Upper lobe of left lung (tissue), 6 donors: ENCODE results near the gene STYK1. TPM values are rescaled to one million over a fixed set of nuclear protein-coding genes. Genes with fewer than 3 reads are reported as not detected.

Experiments
- ATAC-seq, 2 donors: fragments of 200-7000 bp; cut with Tn5 transposase; one replicate each; pipeline ENCODE4 v1.9.1; 2022; ENCODE audit warnings: mild to moderate bottlenecking in 2 of 2, moderate library complexity in 2 of 2; ENCODE audit not compliant: low FRiP score in 2 of 2
- DNase-seq, 2 donors: peaks; one replicate each; pipeline ENCODE4 v3.0.0-alpha.2; 2019 to 2020
- H3K27ac ChIP-seq, 4 donors: fragments of 200-600 bp; sonication (generic); one replicate each; pipeline ENCODE4 v1.5.1; 2016 to 2019
- H3K27me3 ChIP-seq, 4 donors: fragments of 200-600 bp; sonication (generic); one replicate each; pipeline ENCODE4 v1.5.1; 2017 to 2019
- H3K36me3 ChIP-seq, 4 donors: fragments of 200-600 bp; sonication (generic); one replicate each; pipeline ENCODE4 v1.5.1; 2016 to 2019
- H3K4me1 ChIP-seq, 4 donors: fragments of 200-600 bp; sonication (generic); one replicate each; pipeline ENCODE4 v1.5.1; 2018 to 2019
- H3K4me3 ChIP-seq, 4 donors: fragments of 200-600 bp; sonication (generic); one replicate each; pipeline ENCODE4 v1.5.1; 2017 to 2019; ENCODE audit warnings: mild to moderate bottlenecking in 2 of 4, moderate library complexity in 1 of 4
- H3K9me3 ChIP-seq, 4 donors: fragments of 200-600 bp; sonication (generic); one replicate each; pipeline ENCODE4 v1.5.1; 2018 to 2019
- EP300 ChIP-seq, 4 donors: sonication (generic); formaldehyde crosslinking; IDR thresholded peaks; one replicate each; pipeline ENCODE4 v1.5.1; 2017; ENCODE audit warnings: antibody characterized with exemption in 4 of 4, control low read depth in 2 of 4
- POLR2A ChIP-seq, 4 donors: fragments of 450-650 bp; IDR thresholded peaks; one replicate each; pipeline ENCODE4 v1.5.1; 2016 to 2017; ENCODE audit warnings: antibody characterized with exemption in 4 of 4, mild to moderate bottlenecking in 2 of 4
- POLR2AphosphoS5 ChIP-seq, 2 donors: sonication (generic); formaldehyde crosslinking; IDR thresholded peaks; one replicate each; pipeline ENCODE4 v1.5.1; 2017; ENCODE audit warnings: antibody characterized with exemption in 2 of 2
- WGBS, 2 donors: methylation state at CpG; one replicate each; pipeline ENCODE4 v1.1.5; 2017 to 2018; 5-methylcytosine and 5-hydroxymethylcytosine counted together
- total RNA-seq, 6 donors: library from RNA; depleted of rRNA in 4 of 6; stranded (reverse); fragments of >200 nt in 4 of 6; gene quantifications; one replicate each; pipeline versions ENCODE4 v1.1.0 to v1.2.1, GENCODE V29; 2016 to 2021
- TF ChIP-seq, protein P1 (sequence below), 6 experiments: fragments of 450-650 bp in 4 of 6; fragments of 200-600 bp in 2 of 6; sonication (generic) in 2 of 6; IDR thresholded peaks; one replicate each; pipeline ENCODE4 v1.5.1; 2016 to 2019; ENCODE audit warnings: antibody characterized with exemption in 6 of 6
- donor health status: DM: no; HTN: no; CAD: no; lungs with moderate emphysema.
- donor health status: DM: no; HTN: yes; CAD: no; lungs with severe emphysema.

Gene STYK1
- total RNA-seq, 6 donors from 2014 or later, result 0.30 to 21.9 (median 1.1) TPM

DNA sequence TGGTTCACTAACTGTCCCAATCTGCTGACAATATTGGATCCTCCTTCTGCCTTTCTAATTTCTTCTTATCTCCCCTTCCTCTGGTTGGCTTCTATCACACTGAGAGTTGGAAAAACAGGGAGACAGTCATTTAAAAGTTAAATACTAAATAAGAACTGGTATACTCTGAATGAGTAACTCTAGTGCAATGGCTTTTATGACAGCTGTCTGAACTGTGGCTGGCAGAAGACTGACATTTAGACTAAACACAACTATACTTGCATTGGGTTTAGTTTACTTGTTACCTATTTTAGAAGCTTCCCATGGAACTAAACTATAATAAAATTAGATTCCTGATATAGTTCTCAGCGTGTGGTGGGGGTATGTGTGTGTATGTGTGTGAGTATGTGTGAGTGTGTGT is 52.6 kb downstream of the STYK1 start:
- WGBS, 2 donors, result 69 to 82% methylated on average over 1 of the region's 1 CpG
- no peak for TF ChIP-seq POLR2A (IDR thresholded peaks at IDR 0.05)
- no peak for TF ChIP-seq POLR2AphosphoS5 (IDR thresholded peaks at IDR 0.05)
- no peak for TF ChIP-seq EP300 (IDR thresholded peaks at IDR 0.05)
- TF ChIP-seq, protein P1, sequence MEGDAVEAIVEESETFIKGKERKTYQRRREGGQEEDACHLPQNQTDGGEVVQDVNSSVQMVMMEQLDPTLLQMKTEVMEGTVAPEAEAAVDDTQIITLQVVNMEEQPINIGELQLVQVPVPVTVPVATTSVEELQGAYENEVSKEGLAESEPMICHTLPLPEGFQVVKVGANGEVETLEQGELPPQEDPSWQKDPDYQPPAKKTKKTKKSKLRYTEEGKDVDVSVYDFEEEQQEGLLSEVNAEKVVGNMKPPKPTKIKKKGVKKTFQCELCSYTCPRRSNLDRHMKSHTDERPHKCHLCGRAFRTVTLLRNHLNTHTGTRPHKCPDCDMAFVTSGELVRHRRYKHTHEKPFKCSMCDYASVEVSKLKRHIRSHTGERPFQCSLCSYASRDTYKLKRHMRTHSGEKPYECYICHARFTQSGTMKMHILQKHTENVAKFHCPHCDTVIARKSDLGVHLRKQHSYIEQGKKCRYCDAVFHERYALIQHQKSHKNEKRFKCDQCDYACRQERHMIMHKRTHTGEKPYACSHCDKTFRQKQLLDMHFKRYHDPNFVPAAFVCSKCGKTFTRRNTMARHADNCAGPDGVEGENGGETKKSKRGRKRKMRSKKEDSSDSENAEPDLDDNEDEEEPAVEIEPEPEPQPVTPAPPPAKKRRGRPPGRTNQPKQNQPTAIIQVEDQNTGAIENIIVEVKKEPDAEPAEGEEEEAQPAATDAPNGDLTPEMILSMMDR (IDR thresholded peaks at IDR 0.05), result no peak
- no peaks in the 10 kb centered on the region for H3K36me3 ChIP-seq
- H3K4me1 ChIP-seq, result no peaks in the 10 kb centered on the region
- H3K27ac ChIP-seq, result no peak overlapping the region
- H3K27me3 ChIP-seq, result no peaks in the 10 kb centered on the region
- ATAC-seq (no peak), DNase-seq (no peak)
- H3K4me3 ChIP-seq, result no peak overlapping the region
- no peaks in the 10 kb centered on the region for H3K9me3 ChIP-seq

DNA sequence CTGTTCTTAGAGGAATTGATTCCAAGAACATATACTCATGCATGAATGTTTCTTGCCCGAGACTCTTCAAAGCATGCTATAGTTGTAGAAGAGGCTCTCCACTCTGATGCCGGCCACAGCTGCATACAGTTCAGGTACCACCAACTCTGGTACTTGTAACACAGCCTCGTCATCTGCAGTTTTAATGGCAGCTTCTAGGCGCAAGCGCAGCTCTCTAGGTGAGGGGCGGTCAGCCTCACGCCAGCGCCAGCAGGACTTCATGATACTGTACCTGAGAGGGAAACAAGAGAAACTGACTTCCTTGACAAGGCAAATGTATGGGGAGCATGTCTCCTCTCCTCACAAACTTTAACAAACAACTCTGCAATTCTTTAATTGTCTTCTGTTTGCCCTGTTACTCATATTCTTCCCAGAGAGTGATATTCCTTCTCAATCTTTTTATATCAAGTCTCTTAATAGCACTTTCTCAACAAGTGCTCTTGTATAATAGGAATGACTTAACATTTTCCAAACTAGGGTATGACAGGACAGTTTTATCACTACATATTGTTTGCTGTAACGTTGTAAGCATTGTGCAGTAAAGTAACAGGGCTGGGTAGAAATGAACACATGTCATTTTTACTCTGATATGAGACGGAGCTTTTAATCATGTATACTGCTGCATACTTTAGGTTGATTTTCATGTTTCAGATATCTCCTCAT is 53.6 kb downstream of the STYK1 start:
- no peaks in the 10 kb centered on the region for H3K36me3 ChIP-seq
- no peak for TF ChIP-seq POLR2AphosphoS5 (IDR thresholded peaks at IDR 0.05)
- H3K27me3 ChIP-seq, result no peaks in the 10 kb centered on the region
- DNase-seq (peak in 1 of 2 donors; percentile 28), ATAC-seq (no peak)
- H3K27ac ChIP-seq, result no peak overlapping the region
- no peaks in the 10 kb centered on the region for H3K9me3 ChIP-seq
- 82 to 89% methylated on average over 10 of the region's 10 CpGs for WGBS, 2 donors
- H3K4me3 ChIP-seq, result no peak overlapping the region
- no peaks in the 10 kb centered on the region for H3K4me1 ChIP-seq

DNA sequence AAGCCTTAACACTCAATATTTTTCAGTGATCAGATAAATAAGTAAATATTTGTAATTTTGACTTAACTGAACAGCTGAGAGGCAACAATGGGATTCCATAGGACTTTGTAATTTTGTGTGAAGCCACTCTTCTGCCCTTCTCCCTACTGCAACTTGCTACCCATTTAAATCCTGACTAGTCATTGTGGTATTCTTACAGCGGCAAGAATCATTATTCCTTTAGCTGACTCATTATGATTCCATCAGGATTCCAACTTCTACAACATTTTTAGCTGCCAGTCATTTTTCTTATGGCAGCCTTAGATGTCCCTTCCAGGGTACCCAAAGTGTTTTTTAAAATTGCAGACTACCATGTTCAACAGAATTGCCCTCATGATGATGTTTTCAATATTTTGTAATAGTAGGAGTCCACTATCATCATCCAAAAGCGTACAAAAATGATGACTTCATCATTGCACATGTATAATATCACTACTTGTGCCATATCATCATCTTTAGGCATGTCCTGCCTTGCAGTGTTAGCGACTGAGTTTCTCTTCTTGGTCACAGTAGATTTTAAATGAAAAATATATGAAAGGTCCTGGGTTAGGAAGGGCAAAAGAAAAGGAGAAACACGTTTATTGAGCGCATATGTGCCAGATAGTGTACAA is 55.4 kb downstream of the STYK1 start:
- Histone ChIP-seq H3K27ac (no peak overlapping the region), H3K4me1 (peaks cover 0 to 8% (median 2%) of the 10 kb centered on the region in 4 donors), H3K27me3 (no peaks in the 10 kb centered on the region), H3K36me3 (no peaks in the 10 kb centered on the region), H3K9me3 (no peaks in the 10 kb centered on the region), H3K4me3 (no peak overlapping the region)
- no peak for DNase-seq
- TF ChIP-seq, protein P1 (IDR thresholded peaks at IDR 0.05), result no peak
- TF ChIP-seq POLR2A (IDR thresholded peaks at IDR 0.05), result no peak
- TF ChIP-seq POLR2AphosphoS5 (IDR thresholded peaks at IDR 0.05), result no peak
- TF ChIP-seq EP300 (IDR thresholded peaks at IDR 0.05), result no peak
- ATAC-seq, result no peak
- 80% methylated on average over 5 of the region's 5 CpGs for WGBS, 2 donors

DNA sequence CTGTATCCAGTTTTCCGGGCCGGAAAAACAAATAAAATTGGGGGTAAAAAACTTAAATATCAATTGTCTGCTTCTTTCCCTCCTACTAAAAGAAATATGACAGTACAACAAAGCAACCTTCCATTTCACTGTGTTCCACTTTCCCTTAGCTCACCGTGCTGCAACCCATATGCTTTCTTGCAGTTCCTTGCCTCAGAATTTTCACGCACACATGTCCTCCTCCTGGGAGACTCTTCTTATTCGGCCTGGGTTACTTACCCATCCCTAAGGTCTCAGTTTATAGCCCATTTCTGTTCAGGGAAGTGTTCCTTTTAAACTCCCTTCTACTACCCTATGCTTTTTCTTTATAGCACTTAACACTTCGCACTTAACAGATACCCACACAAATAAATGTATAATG is 56.0 kb downstream of the STYK1 start:
- Histone ChIP-seq H3K4me3 (no peak overlapping the region), H3K36me3 (no peaks in the 10 kb centered on the region), H3K27me3 (no peaks in the 10 kb centered on the region), H3K4me1 (peaks cover 0 to 10% (median 3%) of the 10 kb centered on the region in 4 donors), H3K27ac (no peak overlapping the region), H3K9me3 (no peaks in the 10 kb centered on the region)
- DNase-seq (no peak), ATAC-seq (no peak)
- TF ChIP-seq POLR2AphosphoS5 (IDR thresholded peaks at IDR 0.05), result no peak
- TF ChIP-seq POLR2A (IDR thresholded peaks at IDR 0.05), result no peak
- TF ChIP-seq EP300 (IDR thresholded peaks at IDR 0.05), result no peak
- TF ChIP-seq, protein P1 (IDR thresholded peaks at IDR 0.05), result no peak
- WGBS, 2 donors, result 87 to 88% methylated on average over 6 of the region's 6 CpGs

DNA sequence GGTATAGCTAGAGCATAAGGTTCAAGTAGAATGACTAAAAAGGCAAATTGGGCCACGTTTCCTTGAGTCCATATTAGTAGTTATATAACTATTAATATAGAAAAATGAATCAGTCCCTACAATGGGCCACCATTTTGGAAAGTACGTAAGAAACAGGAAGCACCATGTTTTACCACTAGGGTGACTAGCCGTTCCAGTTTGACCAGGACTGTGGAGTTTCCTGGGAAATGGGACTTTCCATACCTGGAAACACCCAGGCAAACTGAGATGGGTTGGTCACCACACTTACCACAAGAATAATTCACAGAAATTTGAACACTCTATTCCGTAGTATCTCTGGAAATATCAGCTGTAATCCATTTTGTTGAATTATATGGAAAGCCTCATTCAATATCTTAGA is 58.3 kb downstream of the STYK1 start:
- no peak for DNase-seq
- TF ChIP-seq POLR2AphosphoS5 (IDR thresholded peaks at IDR 0.05) (no peak), POLR2A (IDR thresholded peaks at IDR 0.05) (no peak), EP300 (IDR thresholded peaks at IDR 0.05) (no peak)
- TF ChIP-seq, protein P1 (IDR thresholded peaks at IDR 0.05), result no peak
- no peaks in the 10 kb centered on the region for H3K9me3 ChIP-seq
- no peaks in the 10 kb centered on the region for H3K27me3 ChIP-seq
- H3K4me1 ChIP-seq, result peaks cover 12 to 21% (median 14%) of the 10 kb centered on the region in 4 donors
- no peak overlapping the region for H3K27ac ChIP-seq
- ATAC-seq, result no peak
- WGBS, 2 donors, result 58 to 82% methylated on average over 4 of the region's 4 CpGs
- no peaks in the 10 kb centered on the region for H3K36me3 ChIP-seq
- no peak overlapping the region for H3K4me3 ChIP-seq
